GM23338 (cell line): ENCODE measurements around the gene HRC. TPM values are rescaled to one million over a fixed set of nuclear protein-coding genes. Genes with fewer than 3 reads are reported as not detected.

Experiments used
- ATAC-seq: fragments of 200-7000 bp; cut with Tn5 transposase; 3 replicates; pipeline ENCODE4 v1.9.1; 2020
- DNase-seq: peaks from one replicate; pipeline ENCODE4 v3.0.0-alpha.2; 2015; ENCODE audit warnings: low spot score
- H2AFZ ChIP-seq: fragments of 200-600 bp; sonication (generic); 2 replicates; pipeline ENCODE4 v1.8.0; 2016; ENCODE audit warnings: antibody characterized with exemption, mild to moderate bottlenecking, moderate library complexity
- H3F3A ChIP-seq: fragments of 200-600 bp; sonication (generic); replicated peaks from 2 replicates; pipeline ENCODE4 v1.8.0; 2017; ENCODE audit warnings: antibody characterized with exemption, mixed run types, low read depth
- H3K27ac ChIP-seq: fragments of 200-600 bp; sonication (generic); 2 replicates; pipeline ENCODE4 v1.6.1; 2016; ENCODE audit warnings: low read depth
- H3K27me3 ChIP-seq: fragments of 200-600 bp; sonication (generic); 2 replicates; pipeline ENCODE4 v1.8.0; 2016; ENCODE audit warnings: mild to moderate bottlenecking, mixed run types, moderate library complexity; ENCODE audit not compliant: insufficient read depth
- H3K36me3 ChIP-seq: fragments of 200-600 bp; sonication (generic); 2 replicates; pipeline ENCODE4 v1.8.0; 2016; ENCODE audit warnings: mild to moderate bottlenecking; ENCODE audit not compliant: insufficient read depth
- H3K4me1 ChIP-seq: fragments of 200-600 bp; sonication (generic); 2 replicates; pipeline ENCODE4 v1.8.0; 2016; ENCODE audit warnings: mild to moderate bottlenecking, moderate library complexity; ENCODE audit not compliant: insufficient read depth
- H3K4me2 ChIP-seq: fragments of 200-600 bp; sonication (generic); 2 replicates; pipeline ENCODE4 v1.7.1; 2017; ENCODE audit warnings: mixed run types
- H3K4me3 ChIP-seq: fragments of 200-600 bp; sonication (generic); 2 replicates; pipeline ENCODE4 v1.6.1; 2016; ENCODE audit warnings: mixed run types
- H3K79me2 ChIP-seq: fragments of 200-600 bp; sonication (generic); replicated peaks from 2 replicates; pipeline ENCODE4 v1.8.0; 2017; ENCODE audit warnings: mild to moderate bottlenecking; ENCODE audit not compliant: insufficient read depth
- H3K9me2 ChIP-seq: fragments of 200-600 bp; sonication (generic); 2 replicates; pipeline ENCODE4 v1.8.0; 2017; ENCODE audit not compliant: insufficient read depth
- H4K20me1 ChIP-seq: fragments of 200-600 bp; sonication (generic); replicated peaks from 2 replicates; pipeline ENCODE4 v1.8.0; 2017; ENCODE audit warnings: mild to moderate bottlenecking; ENCODE audit not compliant: insufficient read depth
- H3K27ac Mint-ChIP-seq: 2 replicates; pipeline ENCODE4 v1.8.0; 2020; ENCODE audit warnings: inconsistent platforms, mild to moderate bottlenecking, moderate library complexity, mixed read lengths
- H3K27me3 Mint-ChIP-seq: 3 replicates; pipeline ENCODE4 v1.8.0; 2022; ENCODE audit warnings: low read depth, mild to moderate bottlenecking, moderate library complexity, mixed read lengths, inconsistent platforms; ENCODE audit not compliant: insufficient read depth, poor library complexity
- H3K36me3 Mint-ChIP-seq: 3 replicates; pipeline ENCODE4 v1.8.0; 2021; ENCODE audit warnings: low read depth, mild to moderate bottlenecking, inconsistent platforms, moderate library complexity, mixed read lengths
- H3K4me1 Mint-ChIP-seq: 3 replicates; pipeline ENCODE4 v1.8.0; 2020; ENCODE audit warnings: mild to moderate bottlenecking, inconsistent platforms, mixed read lengths
- H3K4me3 Mint-ChIP-seq: 3 replicates; pipeline ENCODE4 v1.8.0; 2021; ENCODE audit warnings: moderate library complexity, mild to moderate bottlenecking, inconsistent platforms, mixed read lengths
- H3K9me3 Mint-ChIP-seq: 3 replicates; pipeline ENCODE4 v1.8.0; 2020; ENCODE audit warnings: moderate library complexity, mild to moderate bottlenecking, inconsistent platforms, mixed read lengths
- CREB1 ChIP-seq: fragments of 250-450 bp; sonication (Bioruptor Pico); IDR thresholded peaks from 2 replicates; pipeline ENCODE4 v1.5.0; 2020; ENCODE audit warnings: low read depth, mild to moderate bottlenecking, moderate library complexity
- EZH2 ChIP-seq: fragments of 200-600 bp; sonication (generic); IDR thresholded peaks from one replicate; pipeline ENCODE4 v1.8.0; 2017; ENCODE audit warnings: antibody characterized with exemption, mild to moderate bottlenecking, low read depth; ENCODE audit not compliant: unreplicated experiment
- POLR2AphosphoS5 ChIP-seq: IDR thresholded peaks from 2 replicates; pipeline ENCODE4 v1.6.1; 2016; ENCODE audit warnings: antibody characterized with exemption, low read depth
- STAT1 ChIP-seq: IDR thresholded peaks from one replicate; pipeline ENCODE4 v1.6.1; 2016; ENCODE audit warnings: antibody characterized with exemption; ENCODE audit not compliant: unreplicated experiment
- polyA plus RNA-seq: library from polyadenylated mRNA; unstranded; fragments of >200 nt; fragmentation: Nextera tagmentation; extraction: Ambion mirVana; gene quantifications from 2 replicates; pipeline ENCODE4 v1.2.1, GENCODE V29; 2016
- total RNA-seq: library from RNA; depleted of rRNA; stranded (reverse); fragments of >200 nt; shearing (Covaris generic); gene quantifications from 2 replicates; pipeline ENCODE4 v1.2.3, GENCODE V29; 2014
- TF ChIP-seq, protein P1 (sequence below): IDR thresholded peaks from one replicate; pipeline ENCODE4 v1.6.1; 2018; ENCODE audit warnings: antibody characterized with exemption; ENCODE audit not compliant: unreplicated experiment

Gene HRC
- total and polyA plus RNA-seq, 2 experiments from 2014 or later, result 1.4 to 2.0 TPM

GRCh38 chr19:49148784-49149651 lies 6.2 kb downstream of the HRC start:
- peaks cover 3% of the 10 kb centered on the region; the same call in 1 of the 3 replicates for H3K36me3 Mint-ChIP-seq
- Histone ChIP-seq H3K79me2 (no peaks in the 10 kb centered on the region), H3F3A (peaks cover 22% of the 10 kb centered on the region), H3K27me3 (peaks cover 7% of the 10 kb centered on the region; the same call in 1 of the 2 replicates), H3K9me2 (peaks cover 12% of the 10 kb centered on the region), H3K27ac (peak overlapping the region; percentile 90), H2AFZ (peak overlapping the region; percentile 91), H3K36me3 (no peaks in the 10 kb centered on the region), H3K4me2 (peak overlapping the region; percentile 99), H4K20me1 (no peaks in the 10 kb centered on the region), H3K4me3 (peak overlapping the region; percentile 96), H3K4me1 (peaks cover 15% of the 10 kb centered on the region)
- peaks cover 22% of the 10 kb centered on the region for H3K27me3 Mint-ChIP-seq
- H3K4me1 Mint-ChIP-seq, result peaks cover 36% of the 10 kb centered on the region
- H3K9me3 Mint-ChIP-seq, result peaks cover 3% of the 10 kb centered on the region; the same call in 2 of the 3 replicates
- peak overlapping the region; percentile 95 for H3K27ac Mint-ChIP-seq
- TF ChIP-seq CREB1 (CRISPR knock-in tag) (no peak), POLR2AphosphoS5 (peak; percentile 78), EZH2 (no peak)
- TF ChIP-seq, protein P1, sequence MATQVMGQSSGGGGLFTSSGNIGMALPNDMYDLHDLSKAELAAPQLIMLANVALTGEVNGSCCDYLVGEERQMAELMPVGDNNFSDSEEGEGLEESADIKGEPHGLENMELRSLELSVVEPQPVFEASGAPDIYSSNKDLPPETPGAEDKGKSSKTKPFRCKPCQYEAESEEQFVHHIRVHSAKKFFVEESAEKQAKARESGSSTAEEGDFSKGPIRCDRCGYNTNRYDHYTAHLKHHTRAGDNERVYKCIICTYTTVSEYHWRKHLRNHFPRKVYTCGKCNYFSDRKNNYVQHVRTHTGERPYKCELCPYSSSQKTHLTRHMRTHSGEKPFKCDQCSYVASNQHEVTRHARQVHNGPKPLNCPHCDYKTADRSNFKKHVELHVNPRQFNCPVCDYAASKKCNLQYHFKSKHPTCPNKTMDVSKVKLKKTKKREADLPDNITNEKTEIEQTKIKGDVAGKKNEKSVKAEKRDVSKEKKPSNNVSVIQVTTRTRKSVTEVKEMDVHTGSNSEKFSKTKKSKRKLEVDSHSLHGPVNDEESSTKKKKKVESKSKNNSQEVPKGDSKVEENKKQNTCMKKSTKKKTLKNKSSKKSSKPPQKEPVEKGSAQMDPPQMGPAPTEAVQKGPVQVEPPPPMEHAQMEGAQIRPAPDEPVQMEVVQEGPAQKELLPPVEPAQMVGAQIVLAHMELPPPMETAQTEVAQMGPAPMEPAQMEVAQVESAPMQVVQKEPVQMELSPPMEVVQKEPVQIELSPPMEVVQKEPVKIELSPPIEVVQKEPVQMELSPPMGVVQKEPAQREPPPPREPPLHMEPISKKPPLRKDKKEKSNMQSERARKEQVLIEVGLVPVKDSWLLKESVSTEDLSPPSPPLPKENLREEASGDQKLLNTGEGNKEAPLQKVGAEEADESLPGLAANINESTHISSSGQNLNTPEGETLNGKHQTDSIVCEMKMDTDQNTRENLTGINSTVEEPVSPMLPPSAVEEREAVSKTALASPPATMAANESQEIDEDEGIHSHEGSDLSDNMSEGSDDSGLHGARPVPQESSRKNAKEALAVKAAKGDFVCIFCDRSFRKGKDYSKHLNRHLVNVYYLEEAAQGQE, result peak; percentile 75
- H3K4me3 Mint-ChIP-seq, result peak overlapping the region; percentile 96
- ATAC-seq (peak; percentile 31), DNase-seq (peak; percentile 99)

- DNase-seq, result no peak
- Histone ChIP-seq H2AFZ (peak overlapping the region; percentile 20; the same call in 1 of the 2 replicates), H3K4me3 (peak overlapping the region; percentile 96), H4K20me1 (no peaks in the 10 kb centered on the region), H3K36me3 (no peaks in the 10 kb centered on the region), H3K4me1 (peaks cover 19% of the 10 kb centered on the region), H3K4me2 (peak overlapping the region; percentile 88), H3K9me2 (0 out of 2 replicates have a peak, but pooled peaks cover 7% of the 10 kb centered on the region), H3K27ac (peak overlapping the region; percentile 74), H3K27me3 (no peaks in the 10 kb centered on the region), H3F3A (peaks cover 22% of the 10 kb centered on the region), H3K79me2 (no peaks in the 10 kb centered on the region)
- peaks cover 3% of the 10 kb centered on the region; the same call in 1 of the 3 replicates for H3K9me3 Mint-ChIP-seq
- peak overlapping the region; percentile 96 for H3K4me3 Mint-ChIP-seq
- H3K27me3 Mint-ChIP-seq, result peaks cover 18% of the 10 kb centered on the region
- TF ChIP-seq STAT1, result no peak
- ATAC-seq, result no peak
- no peaks in the 10 kb centered on the region; the same call in 2 of the 3 replicates for H3K36me3 Mint-ChIP-seq
- H3K4me1 Mint-ChIP-seq, result peaks cover 33% of the 10 kb centered on the region
- H3K27ac Mint-ChIP-seq, result peak overlapping the region; percentile 95
These were observed 7.0 kb downstream of the HRC start for GRCh38 chr19:49148044-49148682.
